HG02571 (cell line): ENCODE results near the gene SHISA8.

ENCODE experiments used
- ATAC-seq: cut with Tn5 transposase; IDR thresholded peaks from one replicate; pipeline ENCODE4 v1.9.1; 2021; ENCODE audit warnings: mild to moderate bottlenecking, moderate library complexity; ENCODE audit not compliant: unreplicated experiment

The SHISA8 gene

GRCh38 chr22:41862530-41863266 is 52.2 kb downstream of the SHISA8 start:
- ATAC-seq, result peak; percentile 61

DNA sequence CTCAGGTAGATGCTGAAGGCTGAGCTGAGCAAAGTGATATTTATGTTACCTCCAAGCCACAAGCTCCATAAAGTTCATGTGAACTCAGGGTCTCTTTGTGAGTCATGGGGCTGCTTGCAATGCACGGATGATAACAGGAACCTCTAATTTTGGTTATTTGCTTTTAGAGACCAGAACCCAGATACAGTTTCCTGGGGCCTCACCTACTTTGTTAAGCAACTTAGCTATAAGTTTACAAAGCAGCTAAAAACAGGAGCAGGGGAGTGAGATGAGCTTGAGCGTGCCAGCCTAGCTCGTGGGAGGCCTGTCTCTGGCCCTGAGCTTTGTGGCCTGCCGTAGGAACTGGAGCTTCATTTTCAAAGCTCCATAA is 52.7 kb downstream of the SHISA8 start:
- ATAC-seq, result peak; percentile 47
